ENCODE results near the gene VAMP7.
"Not testable (repeated sequence)": the region's sequence is repeated elsewhere in the genome, so short reads cannot be mapped to it uniquely, and the experiment has no call there.

The VAMP7 gene

GRCh38 chrX:155949098-155949497 lies 68.0 kb downstream of the VAMP7 start:
- no peak for DNase-seq (ENCODE audit: low read depth in 1 of 2, low spot score in 1 of 2)
- in situ Hi-C loops (cut with HindIII; ENCODE audit: low pct_unique_long_range_greater_than_20kb, low sequenced_read_pairs) = no loop called here
- TF ChIP-seq JUND (IDR thresholded peaks at IDR 0.05; ENCODE audit: low read depth) = no peak

DNA sequence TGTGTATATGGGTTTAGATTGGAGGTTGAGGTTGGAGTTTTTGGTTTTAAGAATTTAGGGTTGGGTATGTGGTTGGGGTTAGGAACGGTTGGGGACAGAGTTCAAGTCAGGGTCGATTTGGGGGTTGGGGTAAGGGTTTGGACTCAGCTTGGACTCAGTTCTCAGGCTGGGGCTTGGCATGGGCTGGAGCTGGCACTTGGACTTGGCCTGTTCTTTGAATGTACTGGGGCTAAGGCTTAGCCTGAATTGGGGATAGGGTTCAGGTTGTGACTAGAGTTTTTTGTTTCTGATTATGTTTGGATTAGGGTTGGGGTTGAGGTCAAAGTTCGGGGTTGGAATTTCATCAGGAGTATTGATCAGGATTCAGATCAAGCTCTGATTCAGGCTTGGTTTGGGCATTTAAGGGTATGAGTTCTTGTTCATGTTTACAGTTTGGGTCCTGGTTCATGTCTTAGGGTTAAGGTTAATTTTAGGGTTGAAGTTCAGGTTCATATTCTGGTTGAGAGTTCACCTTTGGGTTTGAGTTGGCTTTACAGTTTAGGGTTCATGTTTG lies 70.2 kb downstream of the VAMP7 start:
- in situ Hi-C loops (cut with HindIII; ENCODE audit: low pct_unique_long_range_greater_than_20kb, low sequenced_read_pairs) = no loop called here

GRCh38 chrX:155953055-155953454 lies 71.9 kb downstream of the VAMP7 start:
- DNase-seq (ENCODE audit: low read depth in 1 of 2, low spot score in 1 of 2) = no peak
- no peak for TF ChIP-seq JUND (IDR thresholded peaks at IDR 0.05; ENCODE audit: low read depth)
- in situ Hi-C loops (cut with HindIII; ENCODE audit: low pct_unique_long_range_greater_than_20kb, low sequenced_read_pairs) = no loop called here

More for the DNA sequence above, 70.2 kb downstream of the VAMP7 start:
- no peak for DNase-seq (ENCODE audit: low read depth in 1 of 2, low spot score in 1 of 2)
- TF ChIP-seq JUND (IDR thresholded peaks at IDR 0.05; ENCODE audit: low read depth) = no peak

DNA sequence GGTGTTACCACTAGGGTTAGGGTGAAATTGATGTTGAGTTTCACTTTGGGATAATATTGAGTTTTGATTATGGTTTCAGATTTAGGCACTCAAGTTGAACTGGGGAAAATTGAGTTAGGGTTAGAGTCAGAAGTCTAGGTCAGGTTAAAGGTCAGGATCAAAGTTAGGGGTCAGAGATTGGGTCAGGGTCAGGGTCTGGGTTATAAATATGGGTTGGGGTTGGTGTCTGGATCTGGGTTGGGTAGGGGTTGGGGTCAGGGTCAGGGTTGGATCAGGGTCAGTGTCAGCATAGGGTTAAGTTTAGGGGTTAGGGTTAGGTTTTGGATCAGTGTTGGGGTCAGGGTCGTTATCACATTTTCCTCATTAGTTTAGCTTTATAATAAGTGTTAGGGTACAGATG lies 73.6 kb downstream of the VAMP7 start:
- in situ Hi-C loops (cut with HindIII; ENCODE audit: low pct_unique_long_range_greater_than_20kb, low sequenced_read_pairs) = no loop called here
- no peak for DNase-seq (ENCODE audit: low read depth in 1 of 2, low spot score in 1 of 2)
- TF ChIP-seq JUND (IDR thresholded peaks at IDR 0.05; ENCODE audit: low read depth) = no peak

DNA sequence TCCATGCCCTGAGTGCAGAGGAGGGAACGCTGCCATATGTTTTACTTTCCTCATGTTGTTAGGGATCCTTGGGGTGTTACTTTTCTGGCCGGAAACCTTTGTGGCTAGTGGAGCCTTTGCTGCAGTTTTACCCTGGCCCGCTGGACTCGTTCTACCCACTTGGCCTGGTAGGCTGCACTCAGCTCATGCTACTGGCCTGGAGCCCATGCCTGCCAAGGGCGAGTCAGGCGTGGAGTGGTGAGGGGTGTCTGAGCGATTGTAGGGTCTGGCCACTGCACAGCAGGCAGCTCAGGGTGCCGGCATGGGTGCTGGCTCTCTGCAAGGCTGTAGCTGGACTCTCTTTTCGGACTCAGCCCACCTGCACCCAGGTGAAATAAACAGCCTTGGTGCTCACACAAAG lies 75.0 kb downstream of the VAMP7 start:
- no peak for DNase-seq (ENCODE audit: low read depth in 1 of 2, low spot score in 1 of 2)
- no peak for TF ChIP-seq JUND (IDR thresholded peaks at IDR 0.05; ENCODE audit: low read depth)
- in situ Hi-C loops (cut with HindIII; ENCODE audit: low pct_unique_long_range_greater_than_20kb, low sequenced_read_pairs) = no loop called here

DNA sequence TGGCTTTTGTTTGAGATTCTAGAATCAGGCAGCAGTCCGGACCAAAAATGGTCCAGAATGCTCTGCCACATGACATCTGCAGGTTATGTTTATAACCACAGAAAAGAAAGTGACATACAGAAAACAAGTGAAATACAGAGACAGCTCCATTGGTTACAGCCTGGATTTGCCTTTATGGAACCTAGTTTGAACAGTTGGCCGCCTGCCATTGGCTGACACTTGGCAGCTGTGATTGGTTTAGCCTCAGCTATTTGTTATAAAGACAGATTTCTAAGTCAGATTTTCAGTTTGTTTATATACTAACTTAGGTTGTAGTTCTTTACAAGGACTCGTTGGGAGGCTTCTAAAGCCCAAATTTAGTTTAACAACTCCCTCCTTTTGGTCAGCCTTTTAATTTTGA lies 75.5 kb downstream of the VAMP7 start:
- in situ Hi-C loops (cut with HindIII; ENCODE audit: low pct_unique_long_range_greater_than_20kb, low sequenced_read_pairs) = no loop called here
- TF ChIP-seq JUND (IDR thresholded peaks at IDR 0.05; ENCODE audit: low read depth) = no peak
- peak in 1 of 2 experiments; percentile 15 for DNase-seq (ENCODE audit: low read depth in 1 of 2, low spot score in 1 of 2)

DNA sequence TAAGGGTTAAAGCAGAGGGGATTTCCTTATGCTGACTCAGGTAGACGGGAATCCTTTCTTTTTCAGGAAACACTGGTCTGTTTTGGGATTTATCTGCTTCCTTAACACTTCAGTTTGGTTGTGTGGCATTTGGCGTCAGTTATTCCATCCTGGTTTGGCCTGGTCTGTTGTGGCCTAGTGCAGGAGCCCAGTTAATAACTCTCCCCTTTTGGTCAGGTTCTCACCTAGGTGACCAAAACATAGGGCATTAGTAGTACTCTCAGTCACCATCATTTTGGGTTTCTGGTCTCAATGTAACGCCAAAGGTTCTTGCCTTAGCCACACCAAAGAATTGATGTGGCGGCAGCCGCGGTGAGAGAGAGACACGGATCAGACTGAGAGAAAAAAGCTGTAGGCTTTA lies 76.7 kb downstream of the VAMP7 start:
- in situ Hi-C loops (cut with HindIII; ENCODE audit: low pct_unique_long_range_greater_than_20kb, low sequenced_read_pairs) = no loop called here
- no peak for TF ChIP-seq JUND (IDR thresholded peaks at IDR 0.05; ENCODE audit: low read depth)
- no peak for DNase-seq (ENCODE audit: low read depth in 1 of 2, low spot score in 1 of 2)

- in situ Hi-C loops (cut with HindIII; ENCODE audit: low pct_unique_long_range_greater_than_20kb, low sequenced_read_pairs) = no loop called here
- no peak for TF ChIP-seq JUND (IDR thresholded peaks at IDR 0.05; ENCODE audit: low read depth)
- no peak for DNase-seq (ENCODE audit: low read depth in 1 of 2, low spot score in 1 of 2)
These were observed 78.0 kb downstream of the VAMP7 start for GRCh38 chrX:155959018-155959587.

- TF ChIP-seq JUND (IDR thresholded peaks at IDR 0.05; ENCODE audit: low read depth) = no peak
- no peak for DNase-seq (ENCODE audit: low read depth in 1 of 2, low spot score in 1 of 2)
- in situ Hi-C loops (cut with HindIII; ENCODE audit: low pct_unique_long_range_greater_than_20kb, low sequenced_read_pairs) = no loop called here
These were observed 81.8 kb downstream of the VAMP7 start for GRCh38 chrX:155962906-155963305.

- peak in 1 of 2 experiments; percentile 65 for DNase-seq (ENCODE audit: low read depth in 1 of 2, low spot score in 1 of 2)
- in situ Hi-C loops (cut with HindIII; ENCODE audit: low pct_unique_long_range_greater_than_20kb, low sequenced_read_pairs) = no loop called here
These were observed 85.7 kb downstream of the VAMP7 start for GRCh38 chrX:155966876-155967275.

GRCh38 chrX:155967653-155968325 lies 86.6 kb downstream of the VAMP7 start:
- TF ChIP-seq JUND (IDR thresholded peaks at IDR 0.05; ENCODE audit: low read depth) = no peak
- in situ Hi-C loops (cut with HindIII; ENCODE audit: low pct_unique_long_range_greater_than_20kb, low sequenced_read_pairs) = no loop called here

More at GRCh38 chrX:155966876-155967275, 85.7 kb downstream of the VAMP7 start:
- no peak for TF ChIP-seq JUND (IDR thresholded peaks at IDR 0.05; ENCODE audit: low read depth)

GRCh38 chrX:155968326-155968661 lies 87.1 kb downstream of the VAMP7 start:
- TF ChIP-seq JUND (IDR thresholded peaks at IDR 0.05; ENCODE audit: low read depth) = no peak
- DNase-seq (ENCODE audit: low read depth in 1 of 2, low spot score in 1 of 2) = no peak
- in situ Hi-C loops (cut with HindIII; ENCODE audit: low pct_unique_long_range_greater_than_20kb, low sequenced_read_pairs) = no loop called here

More at GRCh38 chrX:155967653-155968325, 86.6 kb downstream of the VAMP7 start:
- no peak for DNase-seq (ENCODE audit: low read depth in 1 of 2, low spot score in 1 of 2)

DNA sequence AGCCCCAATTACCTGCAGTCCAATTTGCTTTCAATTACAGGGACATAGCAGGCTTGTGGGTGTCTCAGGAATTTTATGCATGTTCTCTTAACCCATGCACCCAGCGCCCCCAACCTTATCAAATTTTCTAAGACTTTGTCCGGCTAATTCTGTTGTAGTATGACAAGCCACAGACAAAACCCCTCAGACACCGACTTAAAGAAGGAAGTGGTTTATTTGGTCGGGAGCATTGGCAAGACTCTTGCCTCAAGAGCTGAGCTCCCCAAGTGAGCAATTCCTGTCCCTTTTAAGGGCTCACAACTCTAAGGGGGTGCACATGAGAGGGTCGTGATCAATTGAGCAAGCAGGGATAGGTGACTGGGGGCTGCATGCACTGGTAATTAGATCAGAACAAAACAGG lies 87.6 kb downstream of the VAMP7 start:
- in situ Hi-C loops (cut with HindIII; ENCODE audit: low pct_unique_long_range_greater_than_20kb, low sequenced_read_pairs) = no loop called here
- TF ChIP-seq JUND (IDR thresholded peaks at IDR 0.05; ENCODE audit: low read depth) = no peak
- no peak for DNase-seq (ENCODE audit: low read depth in 1 of 2, low spot score in 1 of 2)

- in situ Hi-C loops (cut with HindIII; ENCODE audit: low pct_unique_long_range_greater_than_20kb, low sequenced_read_pairs) = not testable (repeated sequence)
- DNase-seq (ENCODE audit: low read depth in 1 of 2, low spot score in 1 of 2) = peak in 1 of 2 experiments; percentile 36
These were observed 90.5 kb downstream of the VAMP7 start for GRCh38 chrX:155971658-155972057.

- in situ Hi-C loops (cut with HindIII; ENCODE audit: low pct_unique_long_range_greater_than_20kb, low sequenced_read_pairs); DNase-seq (ENCODE audit: low read depth in 1 of 2, low spot score in 1 of 2): not testable (repeated sequence)
These were observed 91.1 kb downstream of the VAMP7 start for GRCh38 chrX:155972241-155972640.
